HG03342 (cell line): ENCODE data around the gene TEX28.
"Not testable (repeated sequence)": the region's sequence is repeated elsewhere in the genome, so short reads cannot be mapped to it uniquely, and the experiment has no call there.

ENCODE experiments used
- ATAC-seq: cut with Tn5 transposase; IDR thresholded peaks from one replicate; pipeline ENCODE4 v1.9.1; 2021; ENCODE audit warnings: mild to moderate bottlenecking, moderate library complexity; ENCODE audit not compliant: unreplicated experiment

TEX28 gene

DNA sequence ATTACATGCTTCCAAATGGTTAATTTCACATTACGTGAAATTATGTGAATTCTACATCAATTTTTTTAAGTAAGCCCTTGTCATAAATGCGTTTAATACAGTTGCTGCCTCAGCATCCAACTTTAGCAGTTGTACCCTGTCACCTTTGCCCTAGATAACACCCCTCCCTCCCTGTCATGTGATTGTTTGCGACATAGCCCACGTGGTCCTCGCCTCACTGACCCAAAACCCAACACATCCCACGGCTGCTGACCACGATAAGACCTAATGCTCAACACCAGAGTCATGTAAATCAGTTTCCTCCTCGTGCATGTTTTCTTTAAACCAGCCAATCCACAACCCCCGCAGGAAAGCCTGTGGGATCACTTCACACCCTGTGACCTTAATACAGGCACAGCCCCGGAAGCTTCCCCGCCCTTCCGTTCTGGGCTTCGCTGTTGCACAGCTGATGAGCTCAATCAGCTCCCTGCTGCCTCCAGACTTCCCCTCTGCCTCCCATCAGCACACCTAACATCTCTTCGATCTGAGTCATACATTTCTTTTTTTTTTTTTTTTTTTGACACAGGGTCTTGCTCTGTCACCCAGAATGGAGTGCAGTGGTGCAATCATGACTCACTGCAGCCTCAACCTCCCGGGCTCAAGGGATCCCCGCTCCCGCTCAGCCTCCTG lies 47.4 kb downstream of the TEX28 start:
- peak; percentile 84 for ATAC-seq

DNA sequence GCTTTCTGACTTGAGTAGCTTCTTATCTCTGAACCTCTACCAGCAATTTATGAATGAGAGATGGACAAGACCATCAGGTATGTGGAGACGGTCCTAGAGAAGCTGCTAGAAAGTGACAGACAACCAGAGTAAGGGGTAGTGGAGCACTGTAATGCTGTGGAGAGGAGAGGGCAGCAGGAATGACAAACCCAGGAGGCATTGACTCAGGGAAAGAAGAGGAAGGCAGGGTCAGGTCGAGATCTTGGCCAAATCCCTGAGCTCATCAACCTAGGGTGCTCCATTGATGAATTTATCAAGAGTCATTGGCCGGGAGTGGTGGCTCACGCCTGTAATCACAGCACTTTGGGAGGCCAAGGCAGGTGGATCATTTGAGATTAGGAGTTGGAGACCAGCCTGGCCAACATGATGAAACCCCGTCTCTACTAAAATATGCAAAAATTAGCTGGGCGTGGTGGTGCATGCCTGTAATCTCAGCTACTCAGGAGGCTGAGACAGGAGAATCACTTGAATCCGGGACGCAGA lies 54.9 kb downstream of the TEX28 start:
- ATAC-seq: not testable (repeated sequence)

- ATAC-seq: not testable (repeated sequence)
Observed at GRCh38 chrX:154238939-154239559, 55.9 kb downstream of the TEX28 start.

GRCh38 chrX:154233620-154234019 lies 61.3 kb downstream of the TEX28 start:
- ATAC-seq: not testable (repeated sequence)

DNA sequence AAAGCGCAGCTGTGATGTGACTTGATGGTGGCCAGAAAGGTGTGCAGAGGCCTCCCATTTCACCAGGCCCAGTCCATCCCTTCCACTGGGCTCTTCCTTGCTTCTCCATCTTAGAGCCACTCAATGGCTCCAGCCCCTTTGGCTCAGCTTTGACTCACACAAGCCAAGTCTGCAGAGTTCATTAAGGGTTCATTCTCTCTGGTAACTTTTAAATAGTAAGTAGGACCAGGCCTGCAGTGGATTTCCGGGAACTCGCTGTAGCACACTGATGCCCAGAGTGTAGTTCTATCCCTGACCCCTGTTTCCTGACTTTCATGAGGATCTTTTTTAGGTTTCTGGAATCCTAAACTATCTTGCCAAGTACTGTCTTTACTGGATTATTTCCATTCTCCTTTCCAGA lies 63.5 kb downstream of the TEX28 start:
- ATAC-seq: not testable (repeated sequence)

DNA sequence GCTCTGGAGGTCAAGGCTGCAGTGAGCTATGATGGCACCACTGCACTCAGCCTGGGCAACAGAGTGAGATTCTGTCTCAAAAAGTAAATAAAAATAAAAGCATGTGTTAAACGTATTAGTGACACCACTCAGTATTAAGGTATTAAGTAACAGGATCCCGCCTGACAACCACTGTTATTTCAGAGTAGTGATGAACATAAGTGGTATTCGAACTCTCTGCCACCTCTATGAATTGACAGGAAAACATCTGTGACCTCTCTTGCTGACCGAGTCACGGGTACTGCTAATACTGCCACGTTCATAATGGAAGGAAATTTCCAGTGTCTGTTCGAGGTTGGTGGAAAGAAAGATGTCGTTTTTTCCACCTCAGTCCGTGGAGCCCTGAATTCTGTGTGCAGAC lies 68.2 kb downstream of the TEX28 start:
- ATAC-seq: not testable (repeated sequence)

- not testable (repeated sequence) for ATAC-seq
Observed at GRCh38 chrX:154225292-154225691, 69.6 kb downstream of the TEX28 start.
